Stomach (tissue), 9 donors: ENCODE results near the gene WDR64. TPM values are rescaled to one million over a fixed set of nuclear protein-coding genes. Genes with fewer than 3 reads are reported as not detected.
"Not testable (repeated sequence)": the region's sequence is repeated elsewhere in the genome, so short reads cannot be mapped to it uniquely, and the experiment has no call there.

Experiments
- DNase-seq, 2 donors: peaks; one replicate each; pipeline versions ENCODE4 v3.0.0 to v3.0.0-alpha.2; 2013 to 2019
- H3K27ac ChIP-seq, 5 donors: fragments of 200-600 bp in 4 of 5; sonication (generic) in 4 of 5; one replicate each; pipeline ENCODE4 v1.5.1; 2013 to 2019; ENCODE audit warnings: mild to moderate bottlenecking in 1 of 5, moderate library complexity in 1 of 5
- H3K27me3 ChIP-seq, 3 donors: fragments of 200-600 bp; sonication (generic); one replicate each; pipeline ENCODE4 v1.5.1; 2017 to 2019; ENCODE audit warnings: mixed run types in 1 of 3
- H3K36me3 ChIP-seq, 4 donors: fragments of 200-600 bp; sonication (generic); 1 replicate in 3 of 4; 2 replicates in 1 of 4; pipeline ENCODE4 v1.5.1; 2016 to 2019
- H3K4me1 ChIP-seq, 4 donors: fragments of 200-600 bp; sonication (generic); one replicate each; pipeline ENCODE4 v1.5.1; 2016 to 2019
- H3K4me3 ChIP-seq, 4 donors: fragments of 200-600 bp; sonication (generic) in 3 of 4; one replicate each; pipeline ENCODE4 v1.5.1; 2016 to 2019; ENCODE audit warnings: mild to moderate bottlenecking in 1 of 4
- H3K9me3 ChIP-seq, 4 donors: fragments of 200-600 bp; sonication (generic); one replicate each; pipeline ENCODE4 v1.5.1; 2016 to 2019
- CTCF ChIP-seq, 7 experiments: fragments of 450-650 bp in 4 of 7; fragments of 200-600 bp in 3 of 7; sonication (generic) in 3 of 7; IDR thresholded peaks; one replicate each; pipeline ENCODE4 v1.5.1; 2016 to 2019; ENCODE audit warnings: antibody characterized with exemption in 7 of 7, control low read depth in 2 of 7, mild to moderate bottlenecking in 1 of 7
- EP300 ChIP-seq: sonication (generic); formaldehyde crosslinking; IDR thresholded peaks from one replicate; pipeline ENCODE4 v1.6.1; 2017; ENCODE audit warnings: antibody characterized with exemption
- POLR2A ChIP-seq, 4 donors: fragments of 450-650 bp; IDR thresholded peaks; one replicate each; pipeline ENCODE4 v1.6.1; 2016; ENCODE audit warnings: antibody characterized with exemption in 4 of 4, control low read depth in 2 of 4, mild to moderate bottlenecking in 1 of 4, moderate library complexity in 1 of 4
- POLR2AphosphoS5 ChIP-seq, 3 donors: sonication (generic); formaldehyde crosslinking; IDR thresholded peaks; one replicate each; pipeline ENCODE4 v1.6.1; 2016; ENCODE audit warnings: antibody characterized with exemption in 3 of 3
- WGBS, 5 donors: extraction: QIAGEN DNeasy Blood & Tissue Kit in 3 of 5; methylation state at CpG; one replicate each; pipeline versions ENCODE4 v1.1.5 to v1.1.7; 2013 to 2018; 5-methylcytosine and 5-hydroxymethylcytosine counted together
- intact Hi-C: fragments of 100-400 bp; cut with DNase I; formaldehyde crosslinking; loops from one replicate; pipeline ENCODE4 v1.15.1; 2023; ENCODE audit warnings: low total_unique reads
- polyA plus RNA-seq, 3 donors: library from polyadenylated mRNA; stranded (reverse); fragments of 200-250 nt; gene quantifications; one replicate each; pipeline ENCODE4 v1.2.3, GENCODE V29; 2013
- total RNA-seq, 5 donors: library from RNA; depleted of rRNA; stranded (reverse); fragments of >200 nt; gene quantifications; one replicate each; pipeline versions ENCODE4 v1.1.0 to v1.2.3, GENCODE V29; 2014 to 2016
- donor health status: healthy with polysubstance abuse.
- donor health status: Bipolar disorder and iron deficiency.
- donor health status: healthy.

The WDR64 gene
- total and polyA plus RNA-seq, 8 donors: 0.61 TPM; not detected in 7

GRCh38 chr1:241698177-241698576 lies 46.1 kb downstream of the WDR64 start:
- no peak for DNase-seq
- Histone ChIP-seq H3K9me3 (no peaks in the 10 kb centered on the region), H3K36me3 (no peaks in the 10 kb centered on the region), H3K4me3 (no peak overlapping the region), H3K27me3 (no peaks in the 10 kb centered on the region), H3K27ac (no peak overlapping the region), H3K4me1 (no peaks in the 10 kb centered on the region)
- 77 to 86% (median 79%) methylated on average over 2 of the region's 2 CpGs for WGBS, 5 donors
- TF ChIP-seq CTCF (IDR thresholded peaks at IDR 0.05): no peak
- TF ChIP-seq EP300: no peak
- TF ChIP-seq POLR2A (IDR thresholded peaks at IDR 0.05): no peak
- intact Hi-C loops: no loop called here

GRCh38 chr1:241701483-241702295 lies 49.6 kb downstream of the WDR64 start:
- no peak for TF ChIP-seq POLR2AphosphoS5 (IDR thresholded peaks at IDR 0.05)
- no peak for TF ChIP-seq POLR2A (IDR thresholded peaks at IDR 0.05)
- no peak for TF ChIP-seq CTCF (IDR thresholded peaks at IDR 0.05)
- no peak for TF ChIP-seq EP300
- 47 to 77% (median 53%) methylated on average over 1 of the region's 1 CpG for WGBS, 5 donors

GRCh38 chr1:241702442-241703373 lies 50.6 kb downstream of the WDR64 start:
- no peaks in the 10 kb centered on the region for H3K4me1 ChIP-seq
- H3K36me3 ChIP-seq: no peaks in the 10 kb centered on the region
- H3K9me3 ChIP-seq: no peaks in the 10 kb centered on the region
- intact Hi-C loops: no loop called here
- WGBS, 5 donors: 87 to 91% (median 88%) methylated on average over 6 of the region's 6 CpGs
- DNase-seq: no peak
- TF ChIP-seq CTCF (IDR thresholded peaks at IDR 0.05) (no peak), POLR2AphosphoS5 (IDR thresholded peaks at IDR 0.05) (no peak), POLR2A (IDR thresholded peaks at IDR 0.05) (no peak), EP300 (no peak)
- no peaks in the 10 kb centered on the region for H3K27me3 ChIP-seq
- no peak overlapping the region for H3K4me3 ChIP-seq
- H3K27ac ChIP-seq: no peak overlapping the region

More at GRCh38 chr1:241701483-241702295, 49.6 kb downstream of the WDR64 start:
- DNase-seq: no peak
- Histone ChIP-seq H3K4me1 (no peaks in the 10 kb centered on the region), H3K9me3 (no peaks in the 10 kb centered on the region), H3K27ac (no peak overlapping the region), H3K4me3 (no peak overlapping the region), H3K27me3 (no peaks in the 10 kb centered on the region), H3K36me3 (no peaks in the 10 kb centered on the region)
- intact Hi-C loops: no loop called here

GRCh38 chr1:241703739-241704138 lies 51.7 kb downstream of the WDR64 start:
- WGBS, 5 donors: 86 to 92% (median 89%) methylated on average over 4 of the region's 4 CpGs
- not testable (repeated sequence) for DNase-seq

More at GRCh38 chr1:241703739-241704138, 51.7 kb downstream of the WDR64 start:
- H3K9me3 ChIP-seq, H3K27ac ChIP-seq, H3K27me3 ChIP-seq, intact Hi-C loops, H3K36me3 ChIP-seq, H3K4me3 ChIP-seq, H3K4me1 ChIP-seq: not testable (repeated sequence)
